Psoas muscle (tissue), 8 donors: Measurements from ENCODE around the gene CHST11. TPM values are rescaled to one million over a fixed set of nuclear protein-coding genes. Genes with fewer than 3 reads are reported as not detected.
"Not testable (repeated sequence)": the region's sequence is repeated elsewhere in the genome, so short reads cannot be mapped to it uniquely, and the experiment has no call there.

Experiments
- ATAC-seq, 4 donors: fragments of 200-7000 bp; cut with Tn5 transposase; one replicate each; pipeline ENCODE4 v1.9.1; 2020; ENCODE audit warnings: moderate library complexity in 3 of 4, mild to moderate bottlenecking in 2 of 4
- DNase-seq, 2 donors: peaks; one replicate each; pipeline ENCODE4 v3.0.0-alpha.2; 2020
- H3K27ac ChIP-seq: fragments of 200-600 bp; one replicate; pipeline ENCODE4 v1.8.0; 2022
- H3K27me3 ChIP-seq, 3 donors: fragments of 200-600 bp in 1 of 3; one replicate each; pipeline versions ENCODE4 v1.6.1 to v1.8.0; 2013 to 2022; ENCODE audit warnings: low read length in 2 of 3, mild to moderate bottlenecking in 2 of 3, moderate library complexity in 1 of 3; ENCODE audit not compliant: insufficient read depth in 3 of 3
- H3K36me3 ChIP-seq, 2 donors: fragments of 200-600 bp in 1 of 2; one replicate each; pipeline versions ENCODE4 v1.6.1 to v1.8.0; 2013 to 2022; ENCODE audit warnings: low read depth in 1 of 2, mild to moderate bottlenecking in 1 of 2, moderate library complexity in 1 of 2; ENCODE audit not compliant: insufficient read depth in 1 of 2
- H3K4me1 ChIP-seq: fragments of 200-600 bp; one replicate; pipeline ENCODE4 v1.8.0; 2022
- H3K4me3 ChIP-seq: fragments of 200-600 bp; one replicate; pipeline ENCODE4 v1.8.0; 2022; ENCODE audit warnings: mild to moderate bottlenecking
- H3K9me3 ChIP-seq: fragments of 200-600 bp; one replicate; pipeline ENCODE4 v1.8.0; 2022
- WGBS, 3 donors: extraction: QIAGEN DNeasy Blood & Tissue Kit; methylation state at CpG; one replicate each; pipeline versions ENCODE4 v1.1.6 to v1.1.7; 2013; 5-methylcytosine and 5-hydroxymethylcytosine counted together
- intact Hi-C, 2 donors: fragments of 100-400 bp; cut with DNase I; formaldehyde crosslinking; loops; one replicate each; pipeline versions ENCODE4 v1.11.0 to v1.14.2; 2022
- polyA plus RNA-seq, 3 donors: library from polyadenylated mRNA; stranded (reverse); fragments of 200-250 nt; gene quantifications; one replicate each; pipeline ENCODE4 v1.2.3, GENCODE V29; 2013
- total RNA-seq, 4 donors: library from RNA; stranded (reverse); fragmentation: NEBNext Ultra II Directional in 2 of 4; extraction: Animal tissue kit (Norgen Biotek cat#: 25700) in 2 of 4; gene quantifications; one replicate each; pipeline versions ENCODE4 v1.2.1 to v1.2.4, GENCODE V29; 2021 to 2023
- TF ChIP-seq, protein P1 (sequence below): fragments of 200-600 bp; IDR thresholded peaks from one replicate; pipeline ENCODE4 v1.8.0; 2022; ENCODE audit warnings: antibody characterized with exemption
- donor health status: healthy with polysubstance abuse.
- donor health status: DM: no; HTN: no; CAD: no; lungs with moderate emphysema.
- donor health status: Bipolar disorder and iron deficiency.
- donor health status: healthy.
- donor health status: DM: yes; HTN: yes; CAD: no.
- donor health status: DM: no; HTN: no; CAD: no.
- donor health status: DM: no; HTN: no; CAD: no.
- donor health status: DM: yes; HTN: yes; CAD: no.

The CHST11 gene
- total and polyA plus RNA-seq, 7 donors = 0.52 to 1.6 (median 1.0) TPM

DNA sequence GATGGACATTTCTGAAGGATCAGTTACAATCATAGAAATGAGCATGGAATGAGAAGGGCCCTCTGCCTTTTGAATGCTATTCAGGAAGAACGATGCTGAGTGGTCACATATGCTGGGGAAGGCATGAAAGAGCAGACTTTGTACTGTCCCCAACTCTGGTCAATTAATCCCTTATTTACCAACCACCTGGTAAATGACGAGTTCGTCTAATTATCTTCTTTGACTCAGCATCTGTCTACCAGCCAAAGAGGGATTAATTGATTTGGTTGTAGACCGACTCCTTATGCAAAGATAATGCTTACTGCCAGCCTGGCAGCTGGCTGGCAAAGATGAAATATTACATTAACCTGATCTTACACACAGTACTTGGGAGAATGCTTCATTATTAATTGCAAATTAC is 152.2 kb downstream of the CHST11 start:
- Histone ChIP-seq H3K9me3 (no peaks in the 10 kb centered on the region), H3K27me3 (no peaks in the 10 kb centered on the region), H3K27ac (no peak overlapping the region), H3K4me3 (no peak overlapping the region), H3K4me1 (peaks cover 6% of the 10 kb centered on the region), H3K36me3 (no peaks in the 10 kb centered on the region)
- intact Hi-C loops = no loop called here
- ATAC-seq (no peak), DNase-seq (no peak)
- TF ChIP-seq, protein P1, sequence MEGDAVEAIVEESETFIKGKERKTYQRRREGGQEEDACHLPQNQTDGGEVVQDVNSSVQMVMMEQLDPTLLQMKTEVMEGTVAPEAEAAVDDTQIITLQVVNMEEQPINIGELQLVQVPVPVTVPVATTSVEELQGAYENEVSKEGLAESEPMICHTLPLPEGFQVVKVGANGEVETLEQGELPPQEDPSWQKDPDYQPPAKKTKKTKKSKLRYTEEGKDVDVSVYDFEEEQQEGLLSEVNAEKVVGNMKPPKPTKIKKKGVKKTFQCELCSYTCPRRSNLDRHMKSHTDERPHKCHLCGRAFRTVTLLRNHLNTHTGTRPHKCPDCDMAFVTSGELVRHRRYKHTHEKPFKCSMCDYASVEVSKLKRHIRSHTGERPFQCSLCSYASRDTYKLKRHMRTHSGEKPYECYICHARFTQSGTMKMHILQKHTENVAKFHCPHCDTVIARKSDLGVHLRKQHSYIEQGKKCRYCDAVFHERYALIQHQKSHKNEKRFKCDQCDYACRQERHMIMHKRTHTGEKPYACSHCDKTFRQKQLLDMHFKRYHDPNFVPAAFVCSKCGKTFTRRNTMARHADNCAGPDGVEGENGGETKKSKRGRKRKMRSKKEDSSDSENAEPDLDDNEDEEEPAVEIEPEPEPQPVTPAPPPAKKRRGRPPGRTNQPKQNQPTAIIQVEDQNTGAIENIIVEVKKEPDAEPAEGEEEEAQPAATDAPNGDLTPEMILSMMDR = no peak
- 40 to 63% (median 41%) methylated on average over 4 of the region's 4 CpGs for WGBS, 3 donors

DNA sequence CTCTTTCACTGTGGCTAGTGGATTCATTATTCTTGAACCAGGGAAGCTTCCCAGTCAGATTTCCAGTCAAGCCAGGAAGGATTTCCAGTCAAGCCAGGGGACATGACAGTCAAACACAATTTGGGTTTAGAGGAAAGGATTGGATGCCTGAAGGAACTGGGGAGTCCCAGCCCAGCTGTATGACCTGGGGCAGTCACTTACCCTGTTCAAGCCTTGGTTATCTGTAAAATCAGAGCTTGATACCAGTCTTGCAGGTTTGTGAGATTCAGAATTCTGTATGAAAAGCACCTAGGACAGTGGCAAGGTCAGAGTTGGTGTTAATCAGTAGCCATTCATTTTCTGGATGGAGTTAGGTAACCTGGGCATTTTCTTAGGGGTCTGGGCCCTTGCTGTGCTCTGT is 152.7 kb downstream of the CHST11 start:
- intact Hi-C loops = no loop called here
- DNase-seq (no peak), ATAC-seq (no peak)
- Histone ChIP-seq H3K27me3 (no peaks in the 10 kb centered on the region), H3K4me3 (no peak overlapping the region), H3K9me3 (no peaks in the 10 kb centered on the region), H3K36me3 (no peaks in the 10 kb centered on the region), H3K27ac (no peak overlapping the region), H3K4me1 (peaks cover 6% of the 10 kb centered on the region)
- TF ChIP-seq, protein P1 = no peak

DNA sequence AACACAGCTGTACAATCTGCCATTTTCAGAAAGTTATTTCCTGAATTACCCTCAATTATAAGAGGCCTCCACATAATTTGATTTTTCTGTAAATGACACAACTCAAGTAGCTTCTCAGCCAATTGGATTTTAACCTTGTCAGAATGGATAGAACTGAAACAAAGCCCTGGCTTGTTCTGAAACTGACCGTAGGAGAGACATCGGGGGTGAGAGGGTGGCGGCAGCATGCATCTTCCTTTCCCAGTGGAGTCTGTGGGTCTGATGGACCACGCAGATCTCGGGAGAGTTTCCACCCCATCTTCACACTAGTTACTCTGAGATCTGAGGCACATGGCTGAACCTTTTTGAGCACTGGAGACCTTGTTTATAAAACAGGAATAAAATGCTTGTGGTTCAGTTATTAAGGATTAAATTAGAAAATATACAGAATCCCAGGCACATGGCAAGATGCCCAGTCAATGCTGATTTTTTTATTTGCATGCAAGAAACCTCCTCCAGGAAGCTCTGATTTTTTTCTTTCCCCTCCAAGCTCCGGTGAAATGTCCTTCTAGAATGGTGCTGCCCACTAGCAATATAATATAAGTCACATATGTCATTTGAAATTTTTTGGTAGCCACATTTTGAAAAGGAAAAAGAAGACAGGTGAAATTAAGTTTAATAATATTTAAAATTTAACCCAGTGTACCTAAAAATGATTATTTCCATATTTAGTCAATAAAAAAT is 153.9 kb downstream of the CHST11 start:
- ATAC-seq (no peak), DNase-seq (no peak)
- no peaks in the 10 kb centered on the region for H3K36me3 ChIP-seq
- no peaks in the 10 kb centered on the region for H3K9me3 ChIP-seq
- H3K4me1 ChIP-seq = no peaks in the 10 kb centered on the region
- H3K4me3 ChIP-seq = no peak overlapping the region
- H3K27me3 ChIP-seq = no peaks in the 10 kb centered on the region
- no peak overlapping the region for H3K27ac ChIP-seq
- TF ChIP-seq, protein P1 = no peak
- WGBS, 3 donors = 76 to 81% (median 80%) methylated on average over 6 of the region's 6 CpGs
- intact Hi-C loops = no loop called here

DNA sequence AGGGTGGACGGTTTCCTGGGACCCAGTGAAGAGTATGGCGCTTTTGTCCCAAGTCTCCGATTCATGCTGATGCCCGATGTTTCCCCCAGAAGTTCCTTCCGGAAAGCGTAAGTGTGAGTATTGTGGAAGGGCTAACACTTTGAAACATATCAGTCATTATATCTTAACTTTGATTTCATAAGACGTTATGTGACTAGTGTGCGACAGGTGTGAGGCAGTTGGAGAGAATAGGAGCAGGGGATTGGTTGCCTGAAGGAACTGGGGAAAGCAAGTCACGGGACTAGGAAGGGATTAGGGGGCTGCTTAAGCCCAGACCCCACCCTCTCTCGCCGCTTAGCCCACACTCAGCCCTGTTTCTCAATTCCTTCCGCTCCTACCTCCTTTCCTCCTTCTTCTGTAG is 154.9 kb downstream of the CHST11 start:
- H3K36me3 ChIP-seq = no peaks in the 10 kb centered on the region
- H3K9me3 ChIP-seq = no peaks in the 10 kb centered on the region
- H3K4me1 ChIP-seq = no peaks in the 10 kb centered on the region
- DNase-seq (no peak), ATAC-seq (no peak)
- H3K27ac ChIP-seq = no peak overlapping the region
- WGBS, 3 donors = 96 to 97% (median 97%) methylated on average over 12 of the region's 12 CpGs
- H3K27me3 ChIP-seq = no peaks in the 10 kb centered on the region
- TF ChIP-seq, protein P1 = no peak
- intact Hi-C loops = no loop called here
- H3K4me3 ChIP-seq = no peak overlapping the region

DNA sequence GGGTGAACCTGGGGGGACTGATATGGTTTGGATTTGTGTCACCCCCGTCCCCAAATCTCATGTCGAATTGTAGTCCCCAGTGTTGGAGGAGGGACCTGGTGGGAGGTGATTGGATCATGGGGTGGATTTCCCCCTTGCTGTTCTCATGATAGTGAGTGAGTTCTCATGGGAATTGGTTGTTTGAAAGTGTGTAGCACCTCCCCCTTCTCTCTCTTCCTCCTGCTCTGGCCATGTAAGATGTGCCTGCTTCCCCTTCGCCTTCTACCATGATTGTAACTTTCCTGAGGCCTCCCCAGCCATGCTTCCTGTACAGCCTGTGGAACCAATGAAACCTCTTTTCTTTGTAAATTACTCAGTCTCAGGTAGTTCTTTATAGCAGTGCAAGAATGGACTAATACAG is 156.6 kb downstream of the CHST11 start:
- H3K36me3 ChIP-seq, H3K4me3 ChIP-seq, H3K27me3 ChIP-seq, DNase-seq, intact Hi-C loops, ATAC-seq, H3K4me1 ChIP-seq, H3K27ac ChIP-seq, H3K9me3 ChIP-seq: not testable (repeated sequence)
- WGBS, 3 donors = 93 to 100% (median 97%) methylated on average over 3 of the region's 3 CpGs
